ENCODE measurements around the gene SORCS2.

Gene SORCS2

GRCh38 chr4:7330031-7330596, 137.8 kb downstream of the SORCS2 start:
- DNase-seq: no peak

GRCh38 chr4:7330811-7331681, 138.7 kb downstream of the SORCS2 start:
- no peak for DNase-seq

- no peak for DNase-seq
These were observed 139.3 kb downstream of the SORCS2 start for GRCh38 chr4:7331682-7332000.

GRCh38 chr4:7332216-7333023, 140.1 kb downstream of the SORCS2 start:
- no peak for DNase-seq

GRCh38 chr4:7333024-7333780, 140.9 kb downstream of the SORCS2 start:
- DNase-seq: no peak

- DNase-seq: no peak
These were observed 141.6 kb downstream of the SORCS2 start for GRCh38 chr4:7333801-7334421.

- no peak for DNase-seq
These were observed 142.4 kb downstream of the SORCS2 start for GRCh38 chr4:7334521-7335275.

GRCh38 chr4:7335344-7336066, 143.2 kb downstream of the SORCS2 start:
- peak; percentile 85 for DNase-seq

GRCh38 chr4:7336067-7336569, 143.8 kb downstream of the SORCS2 start:
- DNase-seq: no peak

- DNase-seq: no peak
These were observed 144.4 kb downstream of the SORCS2 start for GRCh38 chr4:7336732-7337131.

- DNase-seq: no peak
These were observed 145.1 kb downstream of the SORCS2 start for GRCh38 chr4:7337196-7338058.

GRCh38 chr4:7338059-7338452, 145.7 kb downstream of the SORCS2 start:
- no peak for DNase-seq

- DNase-seq: no peak
These were observed 146.7 kb downstream of the SORCS2 start for GRCh38 chr4:7338876-7339623.

- DNase-seq: no peak
These were observed 147.6 kb downstream of the SORCS2 start for GRCh38 chr4:7339751-7340552.

GRCh38 chr4:7340553-7341433, 148.5 kb downstream of the SORCS2 start:
- DNase-seq: no peak

- DNase-seq: no peak
These were observed 149.3 kb downstream of the SORCS2 start for GRCh38 chr4:7341491-7342222.

All from activated CD8-positive, alpha-beta memory T cell treated with anti-CD3 and anti-CD28 coated beads, Interleukin-2, amount 50 U/mL, for 48 hours (primary cell).